ENCODE measurements around the gene ZNF91.
"Not testable (repeated sequence)": the region's sequence is repeated elsewhere in the genome, so short reads cannot be mapped to it uniquely, and the experiment has no call there.

The ZNF91 gene

GRCh38 chr19:23318143-23318542 is 77.1 kb downstream of the ZNF91 start:
- no peak for DNase-seq (ENCODE audit: low read depth)

GRCh38 chr19:23315286-23315685 is 80.0 kb downstream of the ZNF91 start:
- DNase-seq (ENCODE audit: low read depth): no peak

- DNase-seq (ENCODE audit: low read depth): no peak
These were observed 80.6 kb downstream of the ZNF91 start for GRCh38 chr19:23314505-23315251.

GRCh38 chr19:23313196-23313595 is 82.1 kb downstream of the ZNF91 start:
- no peak for DNase-seq (ENCODE audit: low read depth)

- DNase-seq (ENCODE audit: low read depth): no peak
These were observed 82.8 kb downstream of the ZNF91 start for GRCh38 chr19:23312515-23312914.

GRCh38 chr19:23311551-23311950 is 83.7 kb downstream of the ZNF91 start:
- no peak for DNase-seq (ENCODE audit: low read depth)

- no peak for DNase-seq (ENCODE audit: low read depth)
These were observed 84.5 kb downstream of the ZNF91 start for GRCh38 chr19:23310729-23311211.

- no peak for DNase-seq (ENCODE audit: low read depth)
These were observed 85.3 kb downstream of the ZNF91 start for GRCh38 chr19:23309926-23310325.

GRCh38 chr19:23305555-23305954 is 89.7 kb downstream of the ZNF91 start:
- no peak for DNase-seq (ENCODE audit: low read depth)

- no peak for DNase-seq (ENCODE audit: low read depth)
These were observed 91.0 kb downstream of the ZNF91 start for GRCh38 chr19:23304238-23304637.

- no peak for DNase-seq (ENCODE audit: low read depth)
These were observed 101.1 kb downstream of the ZNF91 start for GRCh38 chr19:23294141-23294540.

- DNase-seq (ENCODE audit: low read depth): not testable (repeated sequence)
These were observed 105.3 kb downstream of the ZNF91 start for GRCh38 chr19:23289966-23290365.

Measured in HS-27A (cell line).